ENCODE data around the gene ZP1. TPM values are rescaled to one million over a fixed set of nuclear protein-coding genes. Genes with fewer than 3 reads are reported as not detected.
A peak's percentile ranks its signal among the peaks of the same experiment; 100 is the strongest.

ZP1 gene
- total and polyA plus RNA-seq, 8 donors: 0.11 TPM; not detected in 7

GRCh38 chr11:60889869-60890311 is 22.5 kb downstream of the ZP1 start:
- Histone ChIP-seq H3K36me3 (peaks cover 0 to 43% of the 10 kb centered on the region in 2 donors), H3K4me3 (no peak overlapping the region), H3K27me3 (no peaks in the 10 kb centered on the region), H3K4me1 (no peaks in the 10 kb centered on the region), H3K9me3 (no peaks in the 10 kb centered on the region), H3K27ac (no peak overlapping the region)
- intact Hi-C loops (cut with DNase I): no loop called here
- no peak for TF ChIP-seq CTCF (IDR thresholded peaks at IDR 0.05)
- ATAC-seq: no peak
- no peak for DNase-seq

GRCh38 chr11:60890696-60891095 is 23.4 kb downstream of the ZP1 start:
- no peaks in the 10 kb centered on the region for H3K9me3 ChIP-seq
- intact Hi-C loops (cut with DNase I): no loop called here
- no peaks in the 10 kb centered on the region for H3K27me3 ChIP-seq
- H3K27ac ChIP-seq: no peak overlapping the region
- ATAC-seq (no peak), DNase-seq (no peak)
- no peak for TF ChIP-seq CTCF (IDR thresholded peaks at IDR 0.05)
- H3K36me3 ChIP-seq: peaks cover 0 to 51% of the 10 kb centered on the region in 2 donors
- H3K4me3 ChIP-seq: no peak overlapping the region
- no peaks in the 10 kb centered on the region for H3K4me1 ChIP-seq

- H3K27me3 ChIP-seq: no peaks in the 10 kb centered on the region
- intact Hi-C loops (cut with DNase I): no loop called here
- DNase-seq: no peak
- no peak for TF ChIP-seq CTCF (IDR thresholded peaks at IDR 0.05)
- no peak overlapping the region for H3K4me3 ChIP-seq
- H3K36me3 ChIP-seq: peaks cover 0 to 56% of the 10 kb centered on the region in 2 donors
- ATAC-seq: no peak
- peak overlapping the region in 1 of 2 donors; percentile 13 for H3K27ac ChIP-seq
- H3K4me1 ChIP-seq: no peaks in the 10 kb centered on the region
- no peaks in the 10 kb centered on the region for H3K9me3 ChIP-seq
Measured at GRCh38 chr11:60891103-60891741, 23.9 kb downstream of the ZP1 start.

GRCh38 chr11:60895687-60896086 is 28.3 kb downstream of the ZP1 start:
- Histone ChIP-seq H3K9me3 (no peaks in the 10 kb centered on the region), H3K27me3 (no peaks in the 10 kb centered on the region), H3K36me3 (peaks cover 0 to 86% of the 10 kb centered on the region in 2 donors), H3K27ac (no peak overlapping the region), H3K4me1 (no peaks in the 10 kb centered on the region), H3K4me3 (no peak overlapping the region)
- no peak for TF ChIP-seq CTCF (IDR thresholded peaks at IDR 0.05)
- DNase-seq (no peak), ATAC-seq (no peak)
- intact Hi-C loops (cut with DNase I): loop anchor here in 1 of 2 donors (5.0 kb wide), 1 partner anchor 58 kb away; no protein-coding TSS in a partner anchor

- Histone ChIP-seq H3K4me3 (no peak overlapping the region), H3K27ac (no peak overlapping the region), H3K9me3 (no peaks in the 10 kb centered on the region), H3K27me3 (no peaks in the 10 kb centered on the region), H3K36me3 (peaks cover 0 to 96% of the 10 kb centered on the region in 2 donors), H3K4me1 (no peaks in the 10 kb centered on the region)
- TF ChIP-seq CTCF (IDR thresholded peaks at IDR 0.05): no peak
- ATAC-seq (no peak), DNase-seq (no peak)
- intact Hi-C loops (cut with DNase I): loop anchor here in 1 of 2 donors (5.0 kb wide), 1 partner anchor 60 kb away; no protein-coding TSS in a partner anchor
Measured at GRCh38 chr11:60897496-60897895, 30.2 kb downstream of the ZP1 start.

Measured in left lung (tissue), 10 donors.